GM19043 (cell line): ENCODE measurements around the gene PLXNB1.

Experiments
- ATAC-seq: cut with Tn5 transposase; IDR thresholded peaks from one replicate; pipeline ENCODE4 v1.9.1; 2021; ENCODE audit warnings: low read depth; ENCODE audit not compliant: unreplicated experiment

The PLXNB1 gene

GRCh38 chr3:48422272-48422671, 7.6 kb downstream of the PLXNB1 start:
- no peak for ATAC-seq

DNA sequence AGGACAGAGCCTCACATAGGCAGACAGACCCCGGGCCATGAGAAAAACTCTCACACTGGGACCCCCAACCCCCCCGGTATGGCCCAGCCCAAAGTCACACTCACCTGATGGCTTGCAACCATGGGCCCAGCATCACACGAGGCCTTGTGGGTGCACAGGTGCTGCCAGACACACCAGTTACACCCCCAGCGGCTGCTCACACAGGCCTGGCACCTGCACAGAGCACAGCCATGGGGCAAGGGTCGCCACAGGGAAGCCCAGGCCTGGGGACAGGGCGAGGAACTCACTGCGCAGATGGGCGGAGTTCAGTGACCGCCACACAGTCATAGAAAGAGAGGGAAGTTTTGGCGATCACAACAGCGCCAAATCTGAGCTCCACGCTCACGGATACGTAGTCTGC, 9.3 kb downstream of the PLXNB1 start:
- ATAC-seq = no peak

DNA sequence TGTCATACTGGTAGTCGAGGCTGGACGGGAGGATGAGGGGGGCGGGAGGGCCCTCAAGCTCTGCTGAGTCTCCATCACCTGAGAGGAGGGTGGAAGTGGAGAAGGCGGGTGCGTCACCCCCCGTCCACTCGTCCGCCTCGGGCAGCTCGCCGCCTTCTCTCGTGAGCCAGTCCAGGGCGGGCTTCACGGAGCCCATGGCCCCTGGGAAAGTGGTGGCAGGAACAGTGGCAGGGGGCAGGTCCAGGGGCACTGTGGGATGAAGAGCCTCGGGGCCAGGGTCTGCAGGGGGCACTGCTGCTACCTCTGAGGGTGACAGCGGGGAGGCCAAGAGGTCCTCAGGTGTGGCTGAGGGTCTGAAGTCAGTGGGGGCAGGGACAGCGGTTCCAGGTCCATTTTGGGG, 10.3 kb downstream of the PLXNB1 start:
- ATAC-seq = no peak

DNA sequence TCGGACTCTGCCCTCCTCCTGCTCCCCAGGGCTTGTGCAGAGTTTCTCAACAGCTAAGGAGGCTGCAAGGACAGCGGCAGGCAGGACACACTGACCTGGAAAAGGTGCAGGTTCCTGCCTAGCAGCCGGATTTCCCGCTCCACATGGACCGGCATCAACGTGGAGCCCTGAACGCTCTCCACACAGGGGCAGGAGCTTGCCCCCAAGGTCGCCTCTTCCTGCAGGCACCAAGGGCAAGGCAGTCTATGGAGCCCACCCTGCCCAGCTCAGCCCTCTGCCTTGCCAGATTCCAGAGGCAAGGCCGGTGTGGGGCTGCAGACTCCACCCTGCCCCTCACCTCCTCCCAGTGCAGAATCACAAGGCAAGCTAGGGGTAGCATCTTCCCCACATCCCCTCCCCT, 10.7 kb downstream of the PLXNB1 start:
- ATAC-seq = no peak

- ATAC-seq = no peak
These were observed 11.2 kb downstream of the PLXNB1 start for GRCh38 chr3:48418651-48419050.

DNA sequence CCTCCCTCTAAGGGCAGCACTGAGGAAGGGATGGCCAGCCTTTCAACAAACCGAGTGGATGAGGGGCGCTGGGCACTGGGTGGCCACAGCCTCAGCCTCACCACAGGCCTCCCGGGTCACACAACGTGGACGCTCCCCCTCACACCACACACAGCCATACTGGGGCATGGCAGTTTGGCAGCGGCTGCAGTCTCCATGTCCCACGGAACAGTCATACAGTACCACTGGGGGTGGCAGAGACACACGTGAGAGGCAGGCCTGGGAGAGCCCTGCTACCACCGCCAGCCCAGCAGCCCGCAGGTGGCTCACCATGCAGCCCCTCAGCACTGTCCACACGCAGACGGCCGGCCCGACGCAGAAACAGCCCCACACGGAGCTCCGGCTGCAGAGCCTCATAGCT, 11.7 kb downstream of the PLXNB1 start:
- no peak for ATAC-seq

GRCh38 chr3:48417529-48418108, 12.3 kb downstream of the PLXNB1 start:
- ATAC-seq = no peak

DNA sequence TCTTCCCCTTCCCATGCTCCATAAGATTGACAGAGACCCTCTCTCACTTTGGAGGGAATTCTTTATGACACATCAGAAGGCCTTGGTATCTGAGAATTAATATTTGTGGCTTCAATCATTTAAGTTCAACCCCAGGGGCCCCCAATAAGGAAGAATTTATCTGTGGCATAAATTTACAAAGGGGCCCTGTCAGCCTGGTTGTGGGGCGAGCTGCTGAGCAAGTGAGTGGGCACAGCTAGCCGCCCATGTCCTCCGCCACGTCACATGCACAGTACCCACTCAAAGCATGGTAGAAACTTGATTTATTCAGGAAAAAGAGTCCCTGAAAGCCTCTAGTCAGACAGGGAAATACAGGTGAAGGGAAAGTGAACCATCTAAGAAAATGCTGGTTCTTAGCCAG, 13.3 kb downstream of the PLXNB1 start:
- no peak for ATAC-seq

- no peak for ATAC-seq
These were observed 13.8 kb downstream of the PLXNB1 start for GRCh38 chr3:48416091-48416505.

DNA sequence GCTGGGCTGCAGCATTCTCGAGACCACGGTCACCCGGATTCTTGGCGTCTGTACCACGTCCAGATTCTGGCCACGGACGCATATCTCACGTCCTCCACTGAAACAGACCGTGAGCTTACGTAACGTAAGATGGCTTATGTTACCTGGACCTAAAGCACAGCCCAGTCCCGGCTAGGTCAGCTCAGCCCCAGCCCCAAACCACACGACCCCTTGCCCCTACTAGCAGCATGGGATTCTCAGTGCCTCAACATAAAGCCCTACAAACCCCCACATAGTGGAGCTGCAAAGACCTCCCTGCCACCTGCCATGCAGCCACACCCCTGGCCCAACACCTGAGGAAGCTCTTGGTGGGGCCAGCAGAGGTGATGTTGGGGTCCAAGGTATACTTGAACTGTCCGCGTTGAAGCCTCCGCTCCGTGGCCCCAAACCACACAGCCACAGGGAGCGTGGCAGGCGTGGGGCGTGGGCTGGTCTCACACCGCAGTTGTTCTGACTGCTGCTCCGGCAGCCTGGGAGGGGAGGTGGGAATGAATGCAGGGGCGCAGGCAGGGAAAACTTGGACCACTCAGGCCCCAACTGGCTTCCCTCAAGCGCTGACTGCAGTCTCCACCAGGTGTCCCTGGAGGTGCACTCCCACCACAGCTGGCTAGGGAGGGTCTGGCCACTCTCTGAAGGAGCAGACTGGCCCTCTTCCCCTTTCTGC, 14.5 kb downstream of the PLXNB1 start:
- ATAC-seq = no peak

DNA sequence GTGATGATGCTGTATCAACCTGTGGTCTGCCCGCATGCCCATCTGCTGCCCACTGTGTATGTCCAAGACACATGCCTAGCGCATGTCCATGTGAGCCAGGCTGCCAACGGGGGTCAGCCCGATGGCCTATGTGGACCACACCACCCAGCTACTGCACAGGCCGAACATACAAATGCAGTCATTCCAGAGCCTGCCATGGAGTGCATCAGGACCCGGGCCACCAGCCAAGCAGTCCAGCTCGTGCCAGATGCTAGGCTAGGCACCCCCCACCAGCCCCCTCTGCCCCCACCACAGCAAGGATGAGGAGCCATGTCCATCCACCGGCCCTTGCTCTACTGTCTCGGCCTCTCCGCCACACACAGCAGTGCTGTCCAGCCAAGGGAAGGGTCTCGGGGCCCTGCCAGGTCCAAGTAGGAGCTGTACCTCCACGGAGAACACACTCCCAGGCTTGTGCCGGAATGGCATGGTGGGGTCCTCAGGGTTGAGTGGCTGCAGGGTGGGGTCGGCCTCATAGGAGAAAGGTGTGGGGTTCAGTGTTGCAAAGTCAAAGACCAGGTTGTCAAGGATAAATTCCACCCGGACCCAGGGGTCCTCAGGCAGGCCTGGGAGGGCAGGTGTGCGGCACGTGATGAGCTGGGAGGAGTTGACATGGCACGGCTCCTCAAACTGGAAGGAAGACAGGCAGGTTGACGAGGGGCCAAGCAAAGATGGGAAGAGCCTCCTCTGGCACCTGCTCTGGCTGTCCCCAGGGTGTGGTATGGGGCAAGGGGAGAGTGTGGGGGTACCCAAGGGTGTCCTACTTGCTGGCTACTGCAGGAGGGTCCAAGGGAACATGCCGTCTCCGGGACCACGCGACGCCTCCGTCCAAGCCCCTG, 15.3 kb downstream of the PLXNB1 start:
- ATAC-seq = no peak

DNA sequence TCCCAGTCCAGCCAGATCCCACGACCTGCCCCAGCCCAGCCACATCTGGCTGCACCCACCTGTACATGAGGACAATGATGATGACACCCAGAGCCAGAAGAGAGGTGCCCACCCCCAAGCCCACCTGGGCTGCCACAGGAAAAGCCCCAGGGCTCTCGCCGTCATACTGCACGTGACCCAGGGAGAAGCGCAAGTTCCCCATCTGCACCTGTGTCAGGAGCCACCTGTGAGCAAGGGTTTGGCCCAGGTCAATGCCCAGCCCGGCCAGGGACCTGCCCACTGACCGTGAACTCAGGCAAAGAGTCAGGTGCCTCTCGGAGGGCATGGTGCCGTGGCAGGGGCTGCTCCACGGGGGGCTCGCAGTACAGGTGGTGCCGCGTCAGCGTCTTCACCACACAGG, 16.3 kb downstream of the PLXNB1 start:
- no peak for ATAC-seq

- no peak for ATAC-seq
These were observed 16.8 kb downstream of the PLXNB1 start for GRCh38 chr3:48413086-48413485.

GRCh38 chr3:48412375-48413001, 17.4 kb downstream of the PLXNB1 start:
- ATAC-seq = no peak

DNA sequence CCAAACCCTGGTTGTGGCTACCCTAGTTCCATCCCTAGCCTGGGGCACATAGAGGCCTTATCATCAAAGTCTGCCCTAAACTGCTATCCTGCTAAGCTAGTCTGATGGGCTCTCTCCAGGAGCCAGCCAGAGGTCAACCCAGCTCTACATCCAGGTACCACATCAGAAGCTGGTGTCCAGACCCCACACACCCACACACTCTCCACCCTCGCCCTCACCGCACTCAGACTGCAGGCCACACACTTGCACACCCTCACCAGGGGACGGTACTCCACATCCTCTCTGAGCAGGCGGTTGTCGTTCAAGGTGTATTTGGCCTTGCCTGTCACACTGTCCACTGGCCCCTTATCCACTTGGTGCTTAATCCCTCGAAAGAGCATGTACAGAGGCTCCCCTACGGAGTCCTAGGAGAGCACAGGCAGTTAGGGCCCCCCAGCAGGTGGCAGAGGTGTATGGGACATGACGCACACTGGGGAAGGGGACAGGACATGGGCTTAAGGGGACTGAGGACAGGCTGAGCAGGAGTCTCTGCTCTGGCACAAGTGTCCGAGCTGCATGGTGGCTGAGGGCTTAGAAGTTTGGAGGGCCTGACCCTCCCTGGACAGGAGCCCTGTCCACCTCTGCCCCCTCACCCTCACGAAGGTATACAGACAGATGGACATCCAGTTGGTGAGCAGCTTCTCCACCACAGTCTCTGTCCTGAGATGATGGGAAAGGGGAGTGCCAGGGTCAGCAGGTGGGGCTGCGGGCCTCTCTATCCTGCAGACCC, 18.1 kb downstream of the PLXNB1 start:
- ATAC-seq = no peak

DNA sequence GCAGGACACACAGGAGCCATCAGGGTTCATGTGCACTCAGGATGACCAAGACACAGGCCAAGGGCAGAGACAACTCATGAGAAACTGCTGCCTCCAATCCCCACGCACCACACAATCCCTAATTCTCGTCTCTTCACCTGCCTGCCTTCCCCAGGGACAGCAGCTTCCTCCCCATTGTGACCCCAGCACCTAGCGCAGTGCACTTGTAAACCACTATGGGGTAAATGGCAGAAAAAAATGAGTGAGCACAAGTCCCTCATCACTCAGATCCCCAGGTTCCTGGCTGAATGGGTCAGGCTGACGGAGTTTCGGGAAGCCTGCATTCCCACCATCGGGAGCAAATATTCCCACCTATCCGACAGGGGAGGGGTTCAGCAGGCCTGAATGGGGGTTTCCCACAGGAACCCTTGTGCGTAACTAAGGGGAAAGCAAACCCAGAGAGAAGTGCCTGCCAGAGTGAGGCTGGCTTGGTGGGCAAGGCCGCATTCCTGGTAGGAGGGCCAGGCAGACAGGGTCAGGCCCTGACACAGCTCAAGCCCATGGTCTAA, 18.8 kb downstream of the PLXNB1 start:
- ATAC-seq = no peak

DNA sequence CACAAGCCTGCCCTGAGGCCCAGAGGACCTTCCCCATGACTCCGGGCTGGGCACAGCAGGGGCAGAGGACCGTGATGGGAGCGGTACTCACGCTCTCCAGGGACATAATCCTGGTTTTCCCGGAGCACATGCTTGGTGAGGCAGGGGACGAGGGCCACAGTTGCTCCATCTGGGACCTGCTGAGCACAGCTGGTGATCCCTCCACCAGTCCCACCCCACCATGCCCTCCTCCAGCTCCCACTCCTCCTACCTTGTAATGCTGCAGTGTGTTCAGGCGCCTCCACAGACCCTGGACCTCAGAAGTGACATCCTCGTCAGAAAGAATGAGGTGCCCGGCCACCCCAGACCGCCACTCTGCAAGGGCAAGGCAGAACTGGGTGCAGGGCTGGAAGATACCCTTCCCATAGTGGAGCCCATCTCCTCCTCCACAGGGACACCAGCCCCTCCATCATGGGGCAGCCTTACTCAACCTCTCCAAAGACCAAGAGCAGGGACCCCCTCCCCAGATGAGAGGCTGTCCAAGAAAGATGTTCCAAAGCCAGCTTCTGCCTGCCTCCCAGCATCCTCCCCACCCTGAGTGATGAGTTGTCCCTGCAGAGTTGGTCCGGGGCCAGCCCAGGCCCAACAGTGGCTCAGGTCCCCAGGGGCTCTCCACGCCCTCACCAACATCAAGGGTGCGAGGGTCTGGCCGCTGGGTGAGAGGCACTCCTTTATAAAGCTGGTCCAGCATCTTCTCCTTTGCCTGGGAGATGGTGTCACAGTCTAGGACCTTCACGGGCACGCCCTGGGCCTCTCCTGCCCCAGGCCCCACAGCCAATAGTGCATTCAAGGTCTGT, 19.5 kb downstream of the PLXNB1 start:
- no peak for ATAC-seq

DNA sequence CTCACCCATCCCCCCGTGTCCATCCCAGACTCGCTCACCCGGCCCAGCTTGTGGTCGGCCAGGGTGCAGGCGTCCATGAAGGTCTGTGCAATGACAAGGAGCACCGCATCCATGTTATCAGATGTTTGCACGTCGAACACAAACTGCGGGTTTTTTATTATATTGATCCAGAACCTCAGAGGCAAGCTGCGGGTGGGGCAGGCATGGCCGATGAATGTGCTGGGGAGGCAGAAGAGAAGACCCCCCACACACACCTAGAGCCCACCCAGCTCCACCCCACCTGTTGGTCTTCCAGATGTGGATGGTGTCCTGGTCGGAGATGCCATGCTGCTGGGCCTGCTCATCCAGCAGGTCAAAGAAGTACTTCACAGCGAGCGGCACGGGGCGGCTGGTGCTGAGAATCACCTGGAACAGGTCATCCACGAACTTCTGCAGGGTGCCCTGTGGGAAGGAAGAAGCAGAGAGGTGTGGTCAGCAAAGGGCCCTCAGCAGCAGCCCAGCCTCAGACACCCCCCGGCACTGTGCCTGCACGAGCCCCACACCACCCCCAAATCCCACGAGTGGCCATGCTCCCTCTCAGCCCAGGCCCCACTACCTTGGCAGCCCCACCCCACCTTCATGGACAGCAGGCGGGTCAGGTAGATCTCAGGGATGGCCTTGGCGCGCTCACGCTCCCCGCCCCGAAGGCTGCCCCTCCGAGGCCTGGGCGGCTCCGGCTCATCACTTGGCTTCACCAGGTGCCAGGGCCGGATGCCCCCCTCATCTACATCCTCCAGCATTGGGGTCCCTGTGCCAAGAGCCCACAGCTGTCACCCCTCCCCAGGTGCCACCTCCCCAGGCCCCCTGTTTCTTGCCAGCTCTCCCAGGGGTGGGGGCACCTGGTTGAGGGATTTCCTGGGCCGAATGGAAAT, 20.3 kb downstream of the PLXNB1 start:
- no peak for ATAC-seq
